Measurements from ENCODE around the gene CD300LB.

The CD300LB gene

GRCh38 chr17:74571621-74572270, 40.5 kb upstream of the CD300LB start:
- H3K36me3 ChIP-seq (ENCODE audit: control insufficient read depth, insufficient read depth, low read length): no peaks in the 10 kb centered on the region
- peaks cover 1% of the 10 kb centered on the region for H3K27me3 ChIP-seq (replicated peaks; ENCODE audit: control insufficient read depth, insufficient read depth, low read length)
- TF ChIP-seq CTCF (IDR thresholded peaks at IDR 0.05; ENCODE audit: insufficient read depth, low read length, poor library complexity, severe bottlenecking): no peak
- DNase-seq (ENCODE audit: extremely low read depth, insufficient read length): no peak
- no peak overlapping the region for H3K4me3 ChIP-seq (replicated peaks; ENCODE audit: low read depth, low read length)

GRCh38 chr17:74569020-74570003, 38.0 kb upstream of the CD300LB start:
- Histone ChIP-seq H3K27me3 (replicated peaks; ENCODE audit: control insufficient read depth, insufficient read depth, low read length) (peaks cover 1% of the 10 kb centered on the region), H3K36me3 (ENCODE audit: control insufficient read depth, insufficient read depth, low read length) (no peaks in the 10 kb centered on the region), H3K4me3 (replicated peaks; ENCODE audit: low read depth, low read length) (no peak overlapping the region)
- DNase-seq (ENCODE audit: extremely low read depth, insufficient read length): no peak
- TF ChIP-seq CTCF (IDR thresholded peaks at IDR 0.05; ENCODE audit: insufficient read depth, low read length, poor library complexity, severe bottlenecking): no peak

GRCh38 chr17:74568106-74568873, 37.0 kb upstream of the CD300LB start:
- no peaks in the 10 kb centered on the region for H3K36me3 ChIP-seq (ENCODE audit: control insufficient read depth, insufficient read depth, low read length)
- H3K27me3 ChIP-seq (replicated peaks; ENCODE audit: control insufficient read depth, insufficient read depth, low read length): no peaks in the 10 kb centered on the region; the same call in none of the 2 replicates
- DNase-seq (ENCODE audit: extremely low read depth, insufficient read length): no peak
- no peak for TF ChIP-seq CTCF (IDR thresholded peaks at IDR 0.05; ENCODE audit: insufficient read depth, low read length, poor library complexity, severe bottlenecking)
- no peak overlapping the region for H3K4me3 ChIP-seq (replicated peaks; ENCODE audit: low read depth, low read length)

GRCh38 chr17:74567397-74567796, 36.1 kb upstream of the CD300LB start, which contains the start of gene CD300H:
TSS of gene CD300H (minus strand) at chr17:74567509.
- Histone ChIP-seq H3K36me3 (ENCODE audit: control insufficient read depth, insufficient read depth, low read length) (no peaks in the 10 kb centered on the region), H3K27me3 (replicated peaks; ENCODE audit: control insufficient read depth, insufficient read depth, low read length) (no peaks in the 10 kb centered on the region; the same call in none of the 2 replicates)
- TF ChIP-seq CTCF (IDR thresholded peaks at IDR 0.05; ENCODE audit: insufficient read depth, low read length, poor library complexity, severe bottlenecking): no peak

GRCh38 chr17:74566132-74566753, 35.0 kb upstream of the CD300LB start:
- no peaks in the 10 kb centered on the region for H3K36me3 ChIP-seq (ENCODE audit: control insufficient read depth, insufficient read depth, low read length)
- H3K27me3 ChIP-seq (replicated peaks; ENCODE audit: control insufficient read depth, insufficient read depth, low read length): no peaks in the 10 kb centered on the region; the same call in none of the 2 replicates
- peak; percentile 79 for TF ChIP-seq CTCF (IDR thresholded peaks at IDR 0.05; ENCODE audit: insufficient read depth, low read length, poor library complexity, severe bottlenecking)
- H3K4me3 ChIP-seq (replicated peaks; ENCODE audit: low read depth, low read length): no peak overlapping the region
- DNase-seq (ENCODE audit: extremely low read depth, insufficient read length): no peak

More at GRCh38 chr17:74567397-74567796, 36.1 kb upstream of the CD300LB start, which contains the start of gene CD300H:
- no peak for DNase-seq (ENCODE audit: extremely low read depth, insufficient read length)
- no peak within 1 kb of the TSS for H3K4me3 ChIP-seq (replicated peaks; ENCODE audit: low read depth, low read length)

All from GM06990 (cell line).